A549 (cell line): ENCODE results near the gene ASXL3. TPM values are rescaled to one million over a fixed set of nuclear protein-coding genes. Genes with fewer than 3 reads are reported as not detected.

Experiments
- ATAC-seq, 2 experiments: fragments of 200-7000 bp in 1 of 2; fragments of >200 bp in 1 of 2; cut with Nextera tagmentation in 1 of 2; cut with Tn5 transposase in 1 of 2; 3 replicates each; pipeline versions ENCODE4 v1.8.0 to v1.9.1; 2018 to 2020; ENCODE audit warnings: mild to moderate bottlenecking in 1 of 2, moderate library complexity in 1 of 2
- CTCF ChIA-PET: fragments of 300-600 bp; sonication (Branson Sonifier 250); formaldehyde crosslinking; extraction: SDS; loops from one replicate; lab custom pipeline; 2021; ENCODE audit warnings: antibody characterized with exemption, inconsistent platforms; lab: Yijun Ruan, JAX
- POLR2A ChIA-PET: fragments of 350-600 bp; formaldehyde crosslinking; extraction: SDS; loops from one replicate; lab custom pipeline; 2021; ENCODE audit warnings: antibody characterized with exemption, inconsistent platforms; lab: Yijun Ruan, JAX
- DNase-seq, 2 experiments: peaks; one replicate each; pipeline versions ENCODE4 v3.0.0 to v3.0.0-alpha.2; 2011 to 2016; ENCODE audit warnings: low read depth in 1 of 2, low spot score in 1 of 2
- FAIRE-seq: peaks from 2 replicates; lab custom pipeline; 2011; peaks lifted over from hg19 to GRCh38; lab: Jason Lieb, UNC
- H3K27ac ChIP-seq, 2 experiments: fragments of >200 bp; sonication (Bioruptor Twin); formaldehyde crosslinking; 3 replicates each; pipeline ENCODE4 v1.5.1; 2016 to 2017
- H3K4me1 ChIP-seq: fragments of >200 bp; sonication (Bioruptor Twin); formaldehyde crosslinking; 3 replicates; pipeline ENCODE4 v1.6.1; 2016
- H3K4me2 ChIP-seq: fragments of >200 bp; sonication (Bioruptor Twin); formaldehyde crosslinking; 3 replicates; pipeline ENCODE4 v1.6.1; 2016
- H3K4me3 ChIP-seq: fragments of >200 bp; sonication (Bioruptor Twin); formaldehyde crosslinking; 3 replicates; pipeline ENCODE4 v1.5.1; 2016
- H3K9me3 ChIP-seq: fragments of >200 bp; sonication (Bioruptor Twin); formaldehyde crosslinking; 3 replicates; pipeline ENCODE4 v1.6.1; 2016
- CBX8 ChIP-seq: fragments of 200-600 bp; sonication (generic); IDR thresholded peaks from 2 replicates; pipeline ENCODE4 v1.6.1; 2016
- CHD2 ChIP-seq: fragments of 150-350 bp; IDR thresholded peaks from 2 replicates; pipeline ENCODE4 v1.6.1; 2014; ENCODE audit warnings: low read length; ENCODE audit not compliant: partially characterized antibody
- FOSL2 ChIP-seq, 2 experiments: fragments of 450-650 bp in 1 of 2; fragments of >200 bp in 1 of 2; sonication (Bioruptor Twin) in 1 of 2; formaldehyde crosslinking; IDR thresholded peaks; 2 replicates each; pipeline versions ENCODE4 v1.5.0 to v1.6.1; 2016 to 2020; ENCODE audit warnings: mild to moderate bottlenecking in 1 of 2, moderate library complexity in 1 of 2
- HEYL ChIP-seq: fragments of 250-450 bp; sonication (Bioruptor Pico); IDR thresholded peaks from 2 replicates; pipeline ENCODE4 v1.8.0; 2021; ENCODE audit warnings: mild to moderate bottlenecking, moderate library complexity
- HOXB13 ChIP-seq: fragments of 250-450 bp; sonication (Bioruptor Pico); IDR thresholded peaks from 2 replicates; pipeline ENCODE4 v1.5.0; 2020; ENCODE audit warnings: low read depth, mild to moderate bottlenecking, moderate library complexity
- JUN ChIP-seq, 2 experiments: fragments of >200 bp; sonication (Bioruptor Twin); formaldehyde crosslinking; IDR thresholded peaks; 2 replicates in 1 of 2; 3 replicates in 1 of 2; pipeline ENCODE4 v1.6.1; 2016 to 2017
- KDM5A ChIP-seq: fragments of 200-600 bp; sonication (generic); IDR thresholded peaks from 2 replicates; pipeline ENCODE4 v1.6.1; 2016; ENCODE audit warnings: antibody characterized with exemption, mild to moderate bottlenecking
- NPAS2 ChIP-seq: fragments of 250-450 bp; sonication (Bioruptor Pico); IDR thresholded peaks from 2 replicates; pipeline ENCODE4 v1.8.0; 2022; ENCODE audit warnings: mild to moderate bottlenecking, moderate library complexity, borderline replicate concordance
- PHF8 ChIP-seq: fragments of 200-600 bp; sonication (generic); IDR thresholded peaks from 2 replicates; pipeline ENCODE4 v1.6.1; 2016; ENCODE audit warnings: low read depth, mild to moderate bottlenecking, antibody characterized with exemption, moderate library complexity, borderline replicate concordance
- RARB ChIP-seq: fragments of 250-450 bp; sonication (Bioruptor Pico); IDR thresholded peaks from 2 replicates; pipeline ENCODE4 v1.8.0; 2021; ENCODE audit warnings: mild to moderate bottlenecking, moderate library complexity
- RFX5 ChIP-seq: fragments of 450-650 bp; IDR thresholded peaks from 2 replicates; pipeline ENCODE4 v1.7.1; 2014; ENCODE audit warnings: antibody characterized with exemption, mild to moderate bottlenecking, moderate library complexity
- RNF2 ChIP-seq: fragments of 200-600 bp; sonication (generic); IDR thresholded peaks from 2 replicates; pipeline ENCODE4 v1.6.1; 2016; ENCODE audit warnings: low read depth, mild to moderate bottlenecking, antibody characterized with exemption, moderate library complexity, borderline replicate concordance
- SREBF2 ChIP-seq: fragments of 450-650 bp; IDR thresholded peaks from 2 replicates; pipeline ENCODE4 v1.6.1; 2014; ENCODE audit warnings: mild to moderate bottlenecking, moderate library complexity
- TFCP2L1 ChIP-seq: fragments of 250-450 bp; sonication (Bioruptor Pico); IDR thresholded peaks from 2 replicates; pipeline ENCODE4 v1.5.0; 2021; ENCODE audit warnings: mild to moderate bottlenecking
- TP53 ChIP-seq: fragments of 250-450 bp; sonication (Bioruptor Pico); IDR thresholded peaks from 2 replicates; pipeline ENCODE4 v1.5.0; 2021; ENCODE audit warnings: mild to moderate bottlenecking, moderate library complexity
- WGBS: methylation state at CpG from one replicate; pipeline ENCODE4 v1.1.6; 2017; ENCODE audit errors: missing lambda C conversion rate; 5-methylcytosine and 5-hydroxymethylcytosine counted together
- polyA plus RNA-seq, 4 experiments: library from polyadenylated mRNA; depleted of rRNA in 3 of 4; stranded (reverse); fragments of >200 nt; fragmentation: RNase III in 1 of 4; extraction: RNeasy Plus Mini Kit Qiagen cat#74134 plus additional on column Dnase treatment in 1 of 4; gene quantifications; 2 replicates in 3 of 4; 3 replicates in 1 of 4; pipeline ENCODE4 v1.2.3, GENCODE V29; 2011 to 2017
- TF ChIP-seq, protein P1 (sequence below): fragments of >200 bp; sonication (Bioruptor Twin); formaldehyde crosslinking; IDR thresholded peaks from 3 replicates; pipeline ENCODE4 v1.6.1; 2016
- TF ChIP-seq, protein P2 (sequence below): fragments of >200 bp; sonication (Bioruptor Twin); formaldehyde crosslinking; IDR thresholded peaks from 2 replicates; pipeline ENCODE4 v1.6.1; 2016
- TF ChIP-seq, protein P3 (sequence below): IDR thresholded peaks from 2 replicates; pipeline ENCODE4 v1.6.1; 2012
- TF ChIP-seq, protein P4 (sequence below): fragments of 450-650 bp; IDR thresholded peaks from 2 replicates; pipeline ENCODE4 v1.6.1; 2014; ENCODE audit warnings: antibody characterized with exemption
- TF ChIP-seq, protein P5 (sequence below): fragments of 150-350 bp; IDR thresholded peaks from 2 replicates; pipeline ENCODE4 v1.6.1; 2014; ENCODE audit warnings: low read depth, mild to moderate bottlenecking, low read length
- TF ChIP-seq, protein P6 (sequence below): fragments of 250-450 bp; sonication (Bioruptor Pico); IDR thresholded peaks from 2 replicates; pipeline ENCODE4 v1.5.0; 2021; ENCODE audit warnings: mild to moderate bottlenecking, moderate library complexity, borderline replicate concordance

The ASXL3 gene
- polyA plus RNA-seq, 2 of the 4 experiments (the other 2 are of a cell fraction): not detected

DNA sequence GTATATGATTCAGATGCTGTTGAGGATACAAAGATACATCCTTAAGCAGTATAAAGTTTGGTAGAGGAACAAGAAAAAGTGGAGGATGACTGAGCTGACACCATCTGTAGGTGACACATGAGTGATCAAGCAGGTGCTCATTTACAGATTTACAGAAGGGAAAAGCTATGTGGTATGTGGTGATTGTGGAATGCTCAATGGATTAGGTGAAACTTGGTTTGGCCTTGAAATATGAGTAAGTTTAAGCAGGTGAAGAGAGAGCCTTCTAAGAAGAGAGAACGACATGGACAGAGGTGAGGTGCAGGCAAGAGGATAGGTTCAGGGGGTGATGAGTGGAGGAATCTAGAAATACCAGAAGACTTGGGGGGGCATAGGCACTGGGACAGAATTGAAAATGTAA lies 5.9 kb downstream of the ASXL3 start:
- H3K27ac ChIP-seq: no peak overlapping the region
- ATAC-seq (no peak), DNase-seq (no peak)
- H3K4me3 ChIP-seq: no peak overlapping the region
- H3K4me1 ChIP-seq: no peaks in the 10 kb centered on the region
- POLR2A ChIA-PET: no interaction called here
- WGBS: 18% methylated on average over 1 of the region's 1 CpG
- no peak overlapping the region for H3K4me2 ChIP-seq
- CTCF ChIA-PET: no interaction called here
- TF ChIP-seq, protein P1, sequence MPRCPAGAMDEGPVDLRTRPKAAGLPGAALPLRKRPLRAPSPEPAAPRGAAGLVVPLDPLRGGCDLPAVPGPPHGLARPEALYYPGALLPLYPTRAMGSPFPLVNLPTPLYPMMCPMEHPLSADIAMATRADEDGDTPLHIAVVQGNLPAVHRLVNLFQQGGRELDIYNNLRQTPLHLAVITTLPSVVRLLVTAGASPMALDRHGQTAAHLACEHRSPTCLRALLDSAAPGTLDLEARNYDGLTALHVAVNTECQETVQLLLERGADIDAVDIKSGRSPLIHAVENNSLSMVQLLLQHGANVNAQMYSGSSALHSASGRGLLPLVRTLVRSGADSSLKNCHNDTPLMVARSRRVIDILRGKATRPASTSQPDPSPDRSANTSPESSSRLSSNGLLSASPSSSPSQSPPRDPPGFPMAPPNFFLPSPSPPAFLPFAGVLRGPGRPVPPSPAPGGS: no peak
- TF ChIP-seq SREBF2 (no peak), RFX5 (no peak), PHF8 (no peak), RNF2 (no peak), TFCP2L1 (CRISPR knock-in tag) (no peak), CHD2 (no peak), JUN (IDR thresholded peaks at IDR 0.05) (no peak), TP53 (CRISPR knock-in tag) (no peak), KDM5A (no peak), NPAS2 (CRISPR knock-in tag) (no peak)
- TF ChIP-seq, protein P2, sequence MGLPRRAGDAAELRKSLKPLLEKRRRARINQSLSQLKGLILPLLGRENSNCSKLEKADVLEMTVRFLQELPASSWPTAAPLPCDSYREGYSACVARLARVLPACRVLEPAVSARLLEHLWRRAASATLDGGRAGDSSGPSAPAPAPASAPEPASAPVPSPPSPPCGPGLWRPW: no peak
- TF ChIP-seq, protein P3, sequence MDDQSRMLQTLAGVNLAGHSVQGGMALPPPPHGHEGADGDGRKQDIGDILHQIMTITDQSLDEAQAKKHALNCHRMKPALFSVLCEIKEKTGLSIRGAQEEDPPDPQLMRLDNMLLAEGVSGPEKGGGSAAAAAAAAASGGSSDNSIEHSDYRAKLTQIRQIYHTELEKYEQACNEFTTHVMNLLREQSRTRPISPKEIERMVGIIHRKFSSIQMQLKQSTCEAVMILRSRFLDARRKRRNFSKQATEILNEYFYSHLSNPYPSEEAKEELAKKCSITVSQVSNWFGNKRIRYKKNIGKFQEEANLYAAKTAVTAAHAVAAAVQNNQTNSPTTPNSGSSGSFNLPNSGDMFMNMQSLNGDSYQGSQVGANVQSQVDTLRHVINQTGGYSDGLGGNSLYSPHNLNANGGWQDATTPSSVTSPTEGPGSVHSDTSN: no peak
- TF ChIP-seq, protein P4, sequence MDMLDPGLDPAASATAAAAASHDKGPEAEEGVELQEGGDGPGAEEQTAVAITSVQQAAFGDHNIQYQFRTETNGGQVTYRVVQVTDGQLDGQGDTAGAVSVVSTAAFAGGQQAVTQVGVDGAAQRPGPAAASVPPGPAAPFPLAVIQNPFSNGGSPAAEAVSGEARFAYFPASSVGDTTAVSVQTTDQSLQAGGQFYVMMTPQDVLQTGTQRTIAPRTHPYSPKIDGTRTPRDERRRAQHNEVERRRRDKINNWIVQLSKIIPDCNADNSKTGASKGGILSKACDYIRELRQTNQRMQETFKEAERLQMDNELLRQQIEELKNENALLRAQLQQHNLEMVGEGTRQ: no peak
- TF ChIP-seq, all 56 proteins: peak for 0
- H3K9me3 ChIP-seq: no peaks in the 10 kb centered on the region
- no peak for FAIRE-seq

DNA sequence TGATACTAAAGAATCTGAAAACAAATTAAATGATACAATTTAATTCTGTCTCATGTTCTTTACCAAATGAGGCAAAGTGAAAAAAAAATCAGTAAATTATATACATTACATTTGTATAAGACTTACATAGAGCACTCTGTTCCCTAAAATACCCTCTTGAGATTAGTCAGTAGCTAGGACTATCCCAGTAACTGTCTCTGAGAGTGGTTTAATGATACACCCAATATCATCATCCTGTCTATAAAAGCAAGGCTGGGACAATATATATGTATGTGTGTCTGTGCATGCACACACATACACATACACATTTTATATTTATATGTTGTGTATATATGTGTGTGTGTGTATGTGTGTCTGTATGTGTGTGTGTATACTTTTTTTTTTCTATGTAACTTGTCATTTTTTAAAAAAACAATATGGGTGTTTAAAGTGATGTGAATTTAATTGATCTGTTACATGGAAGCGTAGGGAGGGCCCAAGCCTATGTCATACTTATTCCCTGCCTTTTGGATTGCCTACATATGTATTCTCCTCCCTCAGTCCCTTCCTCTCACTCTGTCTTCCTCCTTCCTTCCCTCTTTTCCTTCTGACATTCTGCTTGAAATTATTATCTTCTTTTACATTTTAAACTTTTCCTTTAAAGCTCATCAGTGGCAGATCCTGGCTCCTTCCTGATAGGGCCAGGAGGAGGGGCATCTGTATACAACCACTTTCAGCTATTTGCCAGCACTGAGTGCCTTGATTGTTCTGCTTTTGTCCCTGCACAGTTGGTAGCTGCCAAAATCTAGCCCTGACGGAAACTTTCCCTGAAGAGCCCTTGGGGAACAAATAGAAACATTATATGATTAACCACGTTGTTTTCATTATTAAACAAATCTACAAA lies 6.8 kb downstream of the ASXL3 start:
- Histone ChIP-seq H3K4me2 (no peak overlapping the region), H3K9me3 (no peaks in the 10 kb centered on the region), H3K4me1 (no peaks in the 10 kb centered on the region), H3K27ac (no peak overlapping the region), H3K4me3 (no peak overlapping the region)
- ATAC-seq (no peak), DNase-seq (no peak), FAIRE-seq (no peak)
- 17% methylated on average over 3 of the region's 3 CpGs for WGBS
- ChIA-PET POLR2A (no interaction called here), CTCF (no interaction called here)
- TF ChIP-seq CBX8 (no peak), FOSL2 (IDR thresholded peaks at IDR 0.05) (no peak), FOSL2 (CRISPR knock-in tag; IDR thresholded peaks at IDR 0.05) (no peak), HEYL (no peak), HOXB13 (CRISPR knock-in tag) (no peak), RARB (CRISPR knock-in tag) (no peak)
- TF ChIP-seq, protein P5, sequence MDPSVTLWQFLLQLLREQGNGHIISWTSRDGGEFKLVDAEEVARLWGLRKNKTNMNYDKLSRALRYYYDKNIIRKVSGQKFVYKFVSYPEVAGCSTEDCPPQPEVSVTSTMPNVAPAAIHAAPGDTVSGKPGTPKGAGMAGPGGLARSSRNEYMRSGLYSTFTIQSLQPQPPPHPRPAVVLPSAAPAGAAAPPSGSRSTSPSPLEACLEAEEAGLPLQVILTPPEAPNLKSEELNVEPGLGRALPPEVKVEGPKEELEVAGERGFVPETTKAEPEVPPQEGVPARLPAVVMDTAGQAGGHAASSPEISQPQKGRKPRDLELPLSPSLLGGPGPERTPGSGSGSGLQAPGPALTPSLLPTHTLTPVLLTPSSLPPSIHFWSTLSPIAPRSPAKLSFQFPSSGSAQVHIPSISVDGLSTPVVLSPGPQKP: no peak
- TF ChIP-seq, protein P6, sequence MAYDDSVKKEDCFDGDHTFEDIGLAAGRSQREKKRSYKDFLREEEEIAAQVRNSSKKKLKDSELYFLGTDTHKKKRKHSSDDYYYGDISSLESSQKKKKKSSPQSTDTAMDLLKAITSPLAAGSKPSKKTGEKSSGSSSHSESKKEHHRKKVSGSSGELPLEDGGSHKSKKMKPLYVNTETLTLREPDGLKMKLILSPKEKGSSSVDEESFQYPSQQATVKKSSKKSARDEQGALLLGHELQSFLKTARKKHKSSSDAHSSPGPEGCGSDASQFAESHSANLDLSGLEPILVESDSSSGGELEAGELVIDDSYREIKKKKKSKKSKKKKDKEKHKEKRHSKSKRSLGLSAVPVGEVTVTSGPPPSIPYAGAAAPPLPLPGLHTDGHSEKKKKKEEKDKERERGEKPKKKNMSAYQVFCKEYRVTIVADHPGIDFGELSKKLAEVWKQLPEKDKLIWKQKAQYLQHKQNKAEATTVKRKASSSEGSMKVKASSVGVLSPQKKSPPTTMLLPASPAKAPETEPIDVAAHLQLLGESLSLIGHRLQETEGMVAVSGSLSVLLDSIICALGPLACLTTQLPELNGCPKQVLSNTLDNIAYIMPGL (CRISPR knock-in tag): no peak
